Neural cell (in vitro differentiated cells): ENCODE measurements around the gene GPSM3. TPM values are rescaled to one million over a fixed set of nuclear protein-coding genes. Genes with fewer than 3 reads are reported as not detected.

Experiments used
- H2AFZ ChIP-seq: fragments of 200-600, 300-800 bp; sonication (generic), shearing (Covaris generic); 2 replicates; pipeline ENCODE4 v1.6.0; 2014; ENCODE audit warnings: low read depth, mild to moderate bottlenecking, antibody characterized with exemption, low read length, moderate library complexity
- H3F3A ChIP-seq: fragments of 200-600 bp; shearing (Covaris generic); 2 replicates; pipeline ENCODE4 v1.6.1; 2016; ENCODE audit warnings: mild to moderate bottlenecking, moderate library complexity, mixed read lengths, antibody characterized with exemption, low read length; ENCODE audit not compliant: insufficient read depth, poor library complexity, severe bottlenecking
- H3K27ac ChIP-seq: fragments of 200-600, 300-800 bp; sonication (generic), shearing (Covaris generic); 2 replicates; pipeline ENCODE4 v1.5.1; 2014; ENCODE audit warnings: mild to moderate bottlenecking, low read length, moderate library complexity
- H3K27me3 ChIP-seq: fragments of 300-800, 200-600 bp; sonication (generic), shearing (Covaris generic); 2 replicates; pipeline ENCODE4 v1.6.0; 2014; ENCODE audit warnings: mild to moderate bottlenecking, low read depth, low read length, moderate library complexity; ENCODE audit not compliant: insufficient read depth
- H3K36me3 ChIP-seq: fragments of 300-800, 200-600 bp; sonication (generic), shearing (Covaris generic); 2 replicates; pipeline ENCODE4 v1.5.1; 2014; ENCODE audit warnings: mild to moderate bottlenecking, antibody characterized with exemption, low read length, moderate library complexity; ENCODE audit not compliant: insufficient read depth
- H3K4me2 ChIP-seq: fragments of 300-800, 200-600 bp; sonication (generic), shearing (Covaris generic); 2 replicates; pipeline ENCODE4 v1.6.0; 2014; ENCODE audit warnings: mild to moderate bottlenecking, low read length
- H3K4me3 ChIP-seq: fragments of 300-800, 200-600 bp; sonication (generic), shearing (Covaris generic); 2 replicates; pipeline ENCODE4 v1.5.1; 2014; ENCODE audit warnings: mild to moderate bottlenecking, low read length, moderate library complexity
- H3K79me2 ChIP-seq: fragments of 200-600 bp; shearing (Covaris generic); replicated peaks from 2 replicates; pipeline ENCODE4 v1.6.0; 2014; ENCODE audit warnings: mild to moderate bottlenecking, low read length, moderate library complexity; ENCODE audit not compliant: insufficient read depth
- H3K9ac ChIP-seq: fragments of 300-800, 200-600 bp; sonication (generic), shearing (Covaris generic); 2 replicates; pipeline ENCODE4 v1.6.1; 2016; ENCODE audit warnings: mild to moderate bottlenecking, low read length, mixed read lengths
- H3K9me2 ChIP-seq: fragments of 200-600 bp; shearing (Covaris generic); 2 replicates; pipeline ENCODE4 v1.6.1; 2016; ENCODE audit warnings: mild to moderate bottlenecking, low read length, mixed read lengths; ENCODE audit not compliant: insufficient read depth
- H3K9me3 ChIP-seq: fragments of 200-600, 300-800 bp; sonication (generic), shearing (Covaris generic); 2 replicates; pipeline ENCODE4 v1.6.1; 2016; ENCODE audit warnings: mild to moderate bottlenecking, mixed run types, low read length, moderate library complexity, mixed read lengths
- H4K20me1 ChIP-seq: fragments of 200-600 bp; shearing (Covaris generic); 2 replicates; pipeline ENCODE4 v1.6.1; 2016; ENCODE audit warnings: mild to moderate bottlenecking, mixed run types; ENCODE audit not compliant: insufficient read depth
- EP300 ChIP-seq: fragments of 450-650 bp; conservative IDR thresholded peaks from 2 replicates; pipeline ENCODE4 v1.6.1; 2014; ENCODE audit warnings: antibody characterized with exemption, mild to moderate bottlenecking, moderate library complexity; ENCODE audit not compliant: poor library complexity, severe bottlenecking
- EZH2 ChIP-seq: fragments of 200-600, 300-800 bp; shearing (Covaris generic), sonication (generic); IDR thresholded peaks from 2 replicates; pipeline ENCODE4 v1.6.1; 2014; ENCODE audit warnings: antibody characterized with exemption, low read length, borderline replicate concordance, mild to moderate bottlenecking; ENCODE audit not compliant: insufficient read depth, poor library complexity, severe bottlenecking
- MXI1 ChIP-seq: fragments of 450-650 bp; conservative IDR thresholded peaks from 2 replicates; pipeline ENCODE4 v1.6.1; 2014; ENCODE audit warnings: antibody characterized with exemption, mild to moderate bottlenecking; ENCODE audit not compliant: poor library complexity, severe bottlenecking
- POLR2AphosphoS5 ChIP-seq: IDR thresholded peaks from 2 replicates; pipeline ENCODE4 v1.6.1; 2012
- RAD21 ChIP-seq: fragments of 450-650 bp; conservative IDR thresholded peaks from 2 replicates; pipeline ENCODE4 v1.6.1; 2014; ENCODE audit warnings: antibody characterized with exemption, mild to moderate bottlenecking, moderate library complexity
- SMC3 ChIP-seq: fragments of 450-650 bp; conservative IDR thresholded peaks from 2 replicates; pipeline ENCODE4 v1.6.1; 2014; ENCODE audit warnings: antibody characterized with exemption, mild to moderate bottlenecking, moderate library complexity; ENCODE audit not compliant: poor library complexity
- TAF1 ChIP-seq: IDR thresholded peaks from 2 replicates; pipeline ENCODE4 v1.6.1; 2012; ENCODE audit warnings: low read depth
- polyA plus RNA-seq: library from polyadenylated mRNA; depleted of rRNA; stranded (reverse); fragments of >200 nt; gene quantifications from 2 replicates; pipeline ENCODE4 v1.2.3, GENCODE V29; 2014
- TF ChIP-seq, protein P1 (sequence below): IDR thresholded peaks from 2 replicates; pipeline ENCODE4 v1.6.1; 2012; ENCODE audit warnings: borderline replicate concordance
- TF ChIP-seq, protein P2 (sequence below): fragments of 450-650 bp; IDR thresholded peaks from 2 replicates; pipeline ENCODE4 v1.5.1; 2014; ENCODE audit warnings: antibody characterized with exemption, mild to moderate bottlenecking, moderate library complexity; ENCODE audit not compliant: poor library complexity, severe bottlenecking

Gene GPSM3
- polyA plus RNA-seq, 1 donor from 2014 or later, result 1.2 TPM

DNA sequence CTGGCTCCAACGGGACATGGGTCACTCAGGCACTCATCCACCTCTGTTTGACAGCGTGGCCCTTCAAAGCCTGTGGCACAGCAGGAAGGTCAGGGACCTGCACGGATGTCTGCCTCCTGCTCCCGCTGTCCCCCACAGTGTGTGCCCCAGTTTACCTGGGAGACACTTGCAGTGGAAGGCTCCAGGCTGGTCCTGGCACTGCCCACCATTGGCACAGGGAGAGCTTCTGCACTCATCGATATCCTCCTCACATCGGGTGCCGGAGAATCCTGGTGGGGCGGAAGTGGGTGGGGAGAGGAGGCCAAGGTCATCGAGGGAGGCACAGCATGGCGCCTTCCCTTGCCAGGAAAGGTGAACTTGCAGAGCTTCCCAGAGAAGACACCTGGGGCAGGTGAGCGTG is 24.6 kb upstream of the GPSM3 start:
- no peaks in the 10 kb centered on the region for H4K20me1 ChIP-seq
- TF ChIP-seq, protein P1, sequence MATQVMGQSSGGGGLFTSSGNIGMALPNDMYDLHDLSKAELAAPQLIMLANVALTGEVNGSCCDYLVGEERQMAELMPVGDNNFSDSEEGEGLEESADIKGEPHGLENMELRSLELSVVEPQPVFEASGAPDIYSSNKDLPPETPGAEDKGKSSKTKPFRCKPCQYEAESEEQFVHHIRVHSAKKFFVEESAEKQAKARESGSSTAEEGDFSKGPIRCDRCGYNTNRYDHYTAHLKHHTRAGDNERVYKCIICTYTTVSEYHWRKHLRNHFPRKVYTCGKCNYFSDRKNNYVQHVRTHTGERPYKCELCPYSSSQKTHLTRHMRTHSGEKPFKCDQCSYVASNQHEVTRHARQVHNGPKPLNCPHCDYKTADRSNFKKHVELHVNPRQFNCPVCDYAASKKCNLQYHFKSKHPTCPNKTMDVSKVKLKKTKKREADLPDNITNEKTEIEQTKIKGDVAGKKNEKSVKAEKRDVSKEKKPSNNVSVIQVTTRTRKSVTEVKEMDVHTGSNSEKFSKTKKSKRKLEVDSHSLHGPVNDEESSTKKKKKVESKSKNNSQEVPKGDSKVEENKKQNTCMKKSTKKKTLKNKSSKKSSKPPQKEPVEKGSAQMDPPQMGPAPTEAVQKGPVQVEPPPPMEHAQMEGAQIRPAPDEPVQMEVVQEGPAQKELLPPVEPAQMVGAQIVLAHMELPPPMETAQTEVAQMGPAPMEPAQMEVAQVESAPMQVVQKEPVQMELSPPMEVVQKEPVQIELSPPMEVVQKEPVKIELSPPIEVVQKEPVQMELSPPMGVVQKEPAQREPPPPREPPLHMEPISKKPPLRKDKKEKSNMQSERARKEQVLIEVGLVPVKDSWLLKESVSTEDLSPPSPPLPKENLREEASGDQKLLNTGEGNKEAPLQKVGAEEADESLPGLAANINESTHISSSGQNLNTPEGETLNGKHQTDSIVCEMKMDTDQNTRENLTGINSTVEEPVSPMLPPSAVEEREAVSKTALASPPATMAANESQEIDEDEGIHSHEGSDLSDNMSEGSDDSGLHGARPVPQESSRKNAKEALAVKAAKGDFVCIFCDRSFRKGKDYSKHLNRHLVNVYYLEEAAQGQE, result no peak
- TF ChIP-seq RAD21 (no peak), EZH2 (no peak), POLR2AphosphoS5 (no peak), SMC3 (no peak), TAF1 (no peak), EP300 (no peak), MXI1 (no peak)
- TF ChIP-seq, protein P2, sequence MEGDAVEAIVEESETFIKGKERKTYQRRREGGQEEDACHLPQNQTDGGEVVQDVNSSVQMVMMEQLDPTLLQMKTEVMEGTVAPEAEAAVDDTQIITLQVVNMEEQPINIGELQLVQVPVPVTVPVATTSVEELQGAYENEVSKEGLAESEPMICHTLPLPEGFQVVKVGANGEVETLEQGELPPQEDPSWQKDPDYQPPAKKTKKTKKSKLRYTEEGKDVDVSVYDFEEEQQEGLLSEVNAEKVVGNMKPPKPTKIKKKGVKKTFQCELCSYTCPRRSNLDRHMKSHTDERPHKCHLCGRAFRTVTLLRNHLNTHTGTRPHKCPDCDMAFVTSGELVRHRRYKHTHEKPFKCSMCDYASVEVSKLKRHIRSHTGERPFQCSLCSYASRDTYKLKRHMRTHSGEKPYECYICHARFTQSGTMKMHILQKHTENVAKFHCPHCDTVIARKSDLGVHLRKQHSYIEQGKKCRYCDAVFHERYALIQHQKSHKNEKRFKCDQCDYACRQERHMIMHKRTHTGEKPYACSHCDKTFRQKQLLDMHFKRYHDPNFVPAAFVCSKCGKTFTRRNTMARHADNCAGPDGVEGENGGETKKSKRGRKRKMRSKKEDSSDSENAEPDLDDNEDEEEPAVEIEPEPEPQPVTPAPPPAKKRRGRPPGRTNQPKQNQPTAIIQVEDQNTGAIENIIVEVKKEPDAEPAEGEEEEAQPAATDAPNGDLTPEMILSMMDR, result no peak
- H3K36me3 ChIP-seq, result no peaks in the 10 kb centered on the region
- no peaks in the 10 kb centered on the region for H3K79me2 ChIP-seq
- H3K4me3 ChIP-seq, result no peak overlapping the region
- H3K9me3 ChIP-seq, result no peaks in the 10 kb centered on the region
- H3K27me3 ChIP-seq, result no peaks in the 10 kb centered on the region
- no peak overlapping the region for H3K9ac ChIP-seq
- H3K27ac ChIP-seq, result no peak overlapping the region
- no peaks in the 10 kb centered on the region for H3K9me2 ChIP-seq
- no peak overlapping the region for H2AFZ ChIP-seq
- H3F3A ChIP-seq, result no peaks in the 10 kb centered on the region
- no peak overlapping the region for H3K4me2 ChIP-seq

DNA sequence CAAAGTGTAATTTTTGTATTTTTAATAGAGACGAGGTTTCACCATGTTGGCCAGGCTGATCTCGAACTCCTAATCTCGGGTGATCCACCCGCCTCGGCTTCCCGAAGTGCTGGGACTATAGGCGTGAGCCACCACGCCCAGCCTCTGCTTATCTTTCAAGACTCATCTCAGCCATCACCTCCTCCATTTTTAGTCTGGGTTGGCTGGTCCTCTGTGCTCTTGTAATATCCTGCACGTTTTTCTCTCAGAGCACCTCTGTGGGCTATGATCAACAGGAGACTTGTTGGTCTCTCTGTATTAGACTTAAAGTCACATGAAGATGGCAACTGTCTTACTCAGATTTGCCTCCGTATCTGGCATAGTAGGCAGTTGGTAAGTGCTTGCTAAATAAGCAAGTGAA is 23.8 kb upstream of the GPSM3 start:
- H3K9me3 ChIP-seq, result no peaks in the 10 kb centered on the region
- H3K79me2 ChIP-seq, result no peaks in the 10 kb centered on the region
- TF ChIP-seq MXI1, result no peak
- no peak for TF ChIP-seq TAF1
- no peak for TF ChIP-seq POLR2AphosphoS5
- no peak overlapping the region for H2AFZ ChIP-seq
- no peaks in the 10 kb centered on the region for H3K9me2 ChIP-seq
- H3K4me3 ChIP-seq, result no peak overlapping the region
- H3F3A ChIP-seq, result no peaks in the 10 kb centered on the region
- H3K27ac ChIP-seq, result no peak overlapping the region
- no peaks in the 10 kb centered on the region for H4K20me1 ChIP-seq
- H3K4me2 ChIP-seq, result no peak overlapping the region
- H3K9ac ChIP-seq, result no peak overlapping the region
- no peaks in the 10 kb centered on the region for H3K27me3 ChIP-seq
- no peaks in the 10 kb centered on the region for H3K36me3 ChIP-seq

DNA sequence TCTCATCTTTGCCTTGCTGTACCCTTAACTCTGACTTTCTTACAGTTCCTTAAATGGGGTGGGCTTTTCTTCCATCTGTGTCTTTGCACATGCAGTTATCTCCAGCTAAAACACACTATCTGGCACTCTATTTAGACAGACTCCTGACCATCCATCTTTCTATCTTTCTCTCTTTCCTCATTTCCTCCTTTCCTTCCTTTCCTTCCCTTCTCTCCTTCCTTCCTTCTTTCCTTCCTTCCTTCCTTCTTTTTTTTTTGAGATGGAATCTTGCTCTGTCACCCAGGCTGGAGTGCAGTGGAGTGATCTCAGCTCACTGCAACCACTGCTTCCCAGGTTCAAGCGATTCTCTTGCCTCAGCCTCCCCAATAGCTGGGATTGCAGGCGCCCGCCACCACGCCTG is 23.2 kb upstream of the GPSM3 start:
- no peaks in the 10 kb centered on the region for H3F3A ChIP-seq
- no peaks in the 10 kb centered on the region for H3K36me3 ChIP-seq
- TF ChIP-seq TAF1 (no peak), EP300 (no peak)
- H3K4me2 ChIP-seq, result no peak overlapping the region
- H3K27ac ChIP-seq, result no peak overlapping the region
- H3K79me2 ChIP-seq, result no peaks in the 10 kb centered on the region
- H3K9me3 ChIP-seq, result no peaks in the 10 kb centered on the region
- no peaks in the 10 kb centered on the region for H3K9me2 ChIP-seq
- no peak overlapping the region for H3K4me3 ChIP-seq
- H3K9ac ChIP-seq, result no peak overlapping the region
- no peak overlapping the region for H2AFZ ChIP-seq
- H3K27me3 ChIP-seq, result no peaks in the 10 kb centered on the region
- H4K20me1 ChIP-seq, result no peaks in the 10 kb centered on the region
